Measurements from ENCODE around the gene MCC. TPM values are rescaled to one million over a fixed set of nuclear protein-coding genes. Genes with fewer than 3 reads are reported as not detected.

The MCC gene
- total RNA-seq, 4 donors from 2014 or later, result 17.0 to 24.8 (median 21.0) TPM

DNA sequence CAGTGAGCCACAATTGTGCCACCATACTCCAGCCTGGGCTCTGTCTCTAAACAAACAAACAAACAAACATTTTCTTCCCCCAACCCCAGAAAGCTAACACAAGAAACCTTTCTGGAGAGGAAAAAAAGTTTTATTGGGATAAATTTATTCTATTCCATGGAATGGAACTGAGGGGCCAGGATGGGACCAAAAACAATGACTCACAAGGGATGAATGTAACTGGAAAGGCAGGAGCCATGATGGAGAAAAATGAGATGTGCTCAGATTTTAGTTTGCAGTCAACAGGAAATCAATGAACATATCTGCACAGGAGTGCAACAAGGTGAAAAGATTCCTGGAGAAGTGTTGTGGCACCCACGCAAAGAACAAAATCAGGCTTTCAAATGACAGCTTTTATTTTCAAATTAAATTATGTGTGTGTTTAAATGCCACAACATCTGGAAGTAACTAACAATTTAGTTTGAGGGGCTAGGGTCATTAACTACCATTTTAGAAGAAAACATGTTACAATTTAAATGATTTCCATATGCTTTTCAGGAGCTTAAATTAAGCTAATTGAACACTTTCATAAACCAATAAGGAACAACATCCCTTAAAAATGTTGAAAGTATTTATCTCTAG is 262.0 kb downstream of the MCC start:
- no peaks in the 10 kb centered on the region for H3K9me3 ChIP-seq
- H3K27ac ChIP-seq (replicated peaks in 1 of 4), result no peak overlapping the region
- TF ChIP-seq, protein P1, sequence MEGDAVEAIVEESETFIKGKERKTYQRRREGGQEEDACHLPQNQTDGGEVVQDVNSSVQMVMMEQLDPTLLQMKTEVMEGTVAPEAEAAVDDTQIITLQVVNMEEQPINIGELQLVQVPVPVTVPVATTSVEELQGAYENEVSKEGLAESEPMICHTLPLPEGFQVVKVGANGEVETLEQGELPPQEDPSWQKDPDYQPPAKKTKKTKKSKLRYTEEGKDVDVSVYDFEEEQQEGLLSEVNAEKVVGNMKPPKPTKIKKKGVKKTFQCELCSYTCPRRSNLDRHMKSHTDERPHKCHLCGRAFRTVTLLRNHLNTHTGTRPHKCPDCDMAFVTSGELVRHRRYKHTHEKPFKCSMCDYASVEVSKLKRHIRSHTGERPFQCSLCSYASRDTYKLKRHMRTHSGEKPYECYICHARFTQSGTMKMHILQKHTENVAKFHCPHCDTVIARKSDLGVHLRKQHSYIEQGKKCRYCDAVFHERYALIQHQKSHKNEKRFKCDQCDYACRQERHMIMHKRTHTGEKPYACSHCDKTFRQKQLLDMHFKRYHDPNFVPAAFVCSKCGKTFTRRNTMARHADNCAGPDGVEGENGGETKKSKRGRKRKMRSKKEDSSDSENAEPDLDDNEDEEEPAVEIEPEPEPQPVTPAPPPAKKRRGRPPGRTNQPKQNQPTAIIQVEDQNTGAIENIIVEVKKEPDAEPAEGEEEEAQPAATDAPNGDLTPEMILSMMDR (IDR thresholded peaks at IDR 0.05), result no peak
- no peak for TF ChIP-seq POLR2A (IDR thresholded peaks at IDR 0.05; ENCODE audit: low read depth)
- no peak for TF ChIP-seq EP300 (IDR thresholded peaks at IDR 0.05)
- no peak for TF ChIP-seq POLR2AphosphoS5 (IDR thresholded peaks at IDR 0.05)
- no peak overlapping the region for H3K4me3 ChIP-seq
- no peak for DNase-seq (ENCODE audit: extremely low spot score)
- WGBS, result 93% methylated on average over 1 of the region's 1 CpG
- H3K27me3 ChIP-seq, result no peaks in the 10 kb centered on the region
- peaks cover 16 to 31% (median 18%) of the 10 kb centered on the region in 4 donors for H3K4me1 ChIP-seq
- H3K36me3 ChIP-seq, result no peaks in the 10 kb centered on the region
- intact Hi-C loops (cut with DNase I), result no loop called here

DNA sequence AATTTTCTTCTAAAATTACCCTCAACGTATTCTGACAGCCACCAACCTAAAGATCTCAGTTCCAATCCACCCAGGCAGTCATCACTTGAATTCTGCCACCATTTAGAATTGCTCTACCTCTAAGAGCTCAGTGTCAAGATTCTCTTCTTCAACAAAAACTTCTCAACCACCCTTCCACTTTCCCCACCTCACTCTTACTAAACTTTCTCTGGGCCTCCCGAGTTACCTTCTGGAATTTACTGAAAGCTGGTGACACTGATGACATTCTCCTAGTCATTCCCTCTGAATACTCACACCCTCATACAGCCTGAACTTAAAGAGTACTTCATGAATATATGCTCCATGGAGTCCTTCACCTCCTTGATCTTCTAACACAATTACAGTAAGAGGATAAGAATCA is 263.0 kb downstream of the MCC start:
- WGBS, result 93% methylated on average over 2 of the region's 2 CpGs
- no peak for DNase-seq (ENCODE audit: extremely low spot score)
- H3K4me3 ChIP-seq, result no peak overlapping the region
- peaks cover 14 to 35% (median 17%) of the 10 kb centered on the region in 4 donors for H3K4me1 ChIP-seq
- TF ChIP-seq, protein P1 (IDR thresholded peaks at IDR 0.05), result no peak
- TF ChIP-seq POLR2A (IDR thresholded peaks at IDR 0.05; ENCODE audit: low read depth), result no peak
- intact Hi-C loops (cut with DNase I), result no loop called here
- no peak overlapping the region for H3K27ac ChIP-seq (replicated peaks in 1 of 4)
- no peaks in the 10 kb centered on the region for H3K9me3 ChIP-seq
- no peaks in the 10 kb centered on the region for H3K27me3 ChIP-seq
- H3K36me3 ChIP-seq, result no peaks in the 10 kb centered on the region

DNA sequence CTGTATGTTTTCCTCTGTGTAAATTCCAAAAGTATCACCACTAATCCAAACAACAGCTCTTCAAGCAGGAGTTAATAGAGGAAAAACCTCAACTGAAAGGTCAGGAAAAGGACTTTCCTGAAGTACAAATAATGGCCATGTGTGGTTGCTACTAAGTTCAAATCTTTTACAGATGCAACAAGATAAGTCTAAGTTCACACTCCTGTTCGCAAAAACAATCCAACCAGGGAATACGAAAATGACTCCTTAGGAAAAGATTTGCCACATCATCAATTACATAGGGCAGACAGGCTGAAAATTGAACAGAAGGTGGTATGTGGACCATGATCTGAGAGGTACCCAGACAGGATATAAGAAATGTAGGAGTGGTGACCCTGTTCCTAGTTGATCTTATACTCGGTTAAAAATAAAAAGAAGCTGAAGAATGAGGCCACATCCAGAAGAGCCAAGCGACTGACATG is 263.6 kb downstream of the MCC start:
- peaks cover 14 to 35% (median 17%) of the 10 kb centered on the region in 4 donors for H3K4me1 ChIP-seq
- no peak overlapping the region for H3K27ac ChIP-seq (replicated peaks in 1 of 4)
- no peaks in the 10 kb centered on the region for H3K9me3 ChIP-seq
- H3K4me3 ChIP-seq, result no peak overlapping the region
- H3K27me3 ChIP-seq, result no peaks in the 10 kb centered on the region
- intact Hi-C loops (cut with DNase I), result no loop called here
- TF ChIP-seq, protein P1 (IDR thresholded peaks at IDR 0.05), result no peak
- TF ChIP-seq POLR2A (IDR thresholded peaks at IDR 0.05; ENCODE audit: low read depth) (no peak), POLR2AphosphoS5 (IDR thresholded peaks at IDR 0.05) (no peak), EP300 (IDR thresholded peaks at IDR 0.05) (no peak)
- DNase-seq (ENCODE audit: extremely low spot score), result no peak
- no peaks in the 10 kb centered on the region for H3K36me3 ChIP-seq
- 56% methylated on average over 4 of the region's 4 CpGs for WGBS

DNA sequence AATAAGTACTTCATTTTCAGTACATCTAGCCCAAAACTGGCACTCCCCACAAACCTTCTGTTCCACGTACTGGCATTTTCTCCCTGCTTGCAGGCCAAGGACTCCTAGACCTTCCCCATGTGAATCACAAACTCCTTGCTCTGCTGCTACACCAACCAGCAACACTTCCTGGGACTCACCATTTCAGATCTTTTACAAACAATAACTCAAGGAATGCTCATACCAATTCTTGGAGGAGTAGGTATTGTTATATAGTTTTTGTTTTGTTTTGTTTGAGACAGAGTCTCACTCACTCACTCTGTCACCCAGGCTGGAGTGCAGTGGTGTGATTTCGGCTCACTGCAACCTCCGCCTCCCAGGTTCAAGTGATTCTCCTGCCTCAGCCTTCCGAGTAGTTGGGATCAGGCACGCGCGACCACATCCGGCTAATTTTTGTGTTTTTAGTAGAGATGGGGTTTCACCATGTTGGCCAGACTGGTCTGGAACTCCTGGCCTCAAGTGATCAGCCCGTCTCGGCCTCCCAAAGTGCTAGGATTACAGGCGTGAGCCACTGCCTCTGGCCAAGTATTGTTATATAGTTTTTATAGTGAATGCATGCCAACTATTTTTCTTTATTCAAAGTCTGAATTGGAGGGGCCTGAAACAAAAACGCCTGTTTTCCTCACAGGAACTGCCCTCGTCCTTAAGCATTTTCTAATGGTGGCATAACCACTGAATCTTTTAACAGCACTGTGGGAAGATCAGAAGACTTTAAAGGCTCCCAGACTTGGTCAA is 264.2 kb downstream of the MCC start:
- H3K9me3 ChIP-seq, result no peaks in the 10 kb centered on the region
- TF ChIP-seq POLR2AphosphoS5 (IDR thresholded peaks at IDR 0.05), result no peak
- no peak for TF ChIP-seq POLR2A (IDR thresholded peaks at IDR 0.05; ENCODE audit: low read depth)
- no peak for TF ChIP-seq EP300 (IDR thresholded peaks at IDR 0.05)
- TF ChIP-seq, protein P1 (IDR thresholded peaks at IDR 0.05), result no peak
- H3K36me3 ChIP-seq, result no peaks in the 10 kb centered on the region
- H3K4me3 ChIP-seq, result no peak overlapping the region
- no peak for DNase-seq (ENCODE audit: extremely low spot score)
- H3K4me1 ChIP-seq, result peaks cover 14 to 40% (median 17%) of the 10 kb centered on the region in 4 donors
- no peaks in the 10 kb centered on the region for H3K27me3 ChIP-seq
- intact Hi-C loops (cut with DNase I), result no loop called here
- no peak overlapping the region for H3K27ac ChIP-seq (replicated peaks in 1 of 4)
- WGBS, result 77% methylated on average over 13 of the region's 13 CpGs
